GM12878 (cell line): ENCODE results near the gene YWHAG. TPM values are rescaled to one million over a fixed set of nuclear protein-coding genes. Genes with fewer than 3 reads are reported as not detected.
A peak's percentile ranks its signal among the peaks of the same experiment; 100 is the strongest.

Experiments
- ATF3 ChIP-seq: IDR thresholded peaks from 2 replicates; pipeline ENCODE4 v1.6.1; 2011; ENCODE audit warnings: low read depth, mild to moderate bottlenecking, low read length, moderate library complexity, borderline replicate concordance; ENCODE audit errors: extremely low read depth
- ATF7 ChIP-seq: fragments of 450-650 bp; IDR thresholded peaks from 2 replicates; pipeline ENCODE4 v1.6.1; 2016; ENCODE audit warnings: low read depth, mild to moderate bottlenecking
- DPF2 ChIP-seq: fragments of 450-650 bp; IDR thresholded peaks from 2 replicates; pipeline ENCODE4 v1.6.1; 2017; ENCODE audit warnings: mild to moderate bottlenecking
- EGR1 ChIP-seq, 2 experiments: IDR thresholded peaks; 1 replicate in 1 of 2; 2 replicates in 1 of 2; pipeline ENCODE4 v1.6.1; 2011 to 2012; ENCODE audit warnings: low read depth in 2 of 2, low read length in 2 of 2, borderline replicate concordance in 1 of 2, mild to moderate bottlenecking in 1 of 2, moderate library complexity in 1 of 2
- ELK1 ChIP-seq: IDR thresholded peaks from 2 replicates; pipeline ENCODE4 v1.6.1; 2012; ENCODE audit warnings: low read depth, low read length, improper control_type of control experiment
- EP300 ChIP-seq, 2 experiments: fragments of 150-350 bp in 1 of 2; IDR thresholded peaks; 2 replicates each; pipeline ENCODE4 v1.6.1; 2011 to 2012; ENCODE audit warnings: low read depth in 2 of 2, low read length in 2 of 2, borderline replicate concordance in 1 of 2, improper control_type of control experiment in 1 of 2, inconsistent platforms in 1 of 2; ENCODE audit not compliant: control insufficient read depth in 1 of 2
- GATAD2B ChIP-seq: fragments of 450-650 bp; conservative IDR thresholded peaks from 2 replicates; pipeline ENCODE4 v1.6.1; 2017; ENCODE audit warnings: low read depth, mild to moderate bottlenecking, moderate library complexity
- IKZF1 ChIP-seq: fragments of 450-650 bp; conservative IDR thresholded peaks from 2 replicates; pipeline ENCODE4 v1.6.1; 2017; ENCODE audit warnings: antibody characterized with exemption, mild to moderate bottlenecking
- NFXL1 ChIP-seq: fragments of 450-650 bp; IDR thresholded peaks from 2 replicates; pipeline ENCODE4 v1.6.1; 2017; ENCODE audit warnings: antibody characterized with exemption, mild to moderate bottlenecking, borderline replicate concordance
- PAX5 ChIP-seq: IDR thresholded peaks from 2 replicates; pipeline ENCODE4 v1.6.1; 2011; ENCODE audit warnings: low read depth, low read length, borderline replicate concordance
- REST ChIP-seq: IDR thresholded peaks from 2 replicates; pipeline ENCODE4 v1.6.1; 2012; ENCODE audit warnings: mild to moderate bottlenecking, low read depth, low read length
- SPI1 ChIP-seq: IDR thresholded peaks from 2 replicates; pipeline ENCODE4 v1.6.1; 2011; ENCODE audit warnings: low read depth, mild to moderate bottlenecking, low read length, moderate library complexity, borderline replicate concordance; ENCODE audit not compliant: insufficient read depth
- polyA plus RNA-seq, 11 experiments: library from polyadenylated mRNA; depleted of rRNA in 4 of 11; unstranded in 6 of 11; stranded (reverse) in 5 of 11; fragments of >200 nt; fragmentation: Nextera tagmentation in 4 of 11; fragmentation: Illumina TruSeq in 1 of 11; extraction: Ambion mirVana in 4 of 11; extraction: Trizol in 1 of 11; gene quantifications; 1 replicate in 1 of 11; 2 replicates in 10 of 11; pipeline versions ENCODE4 v1.2.1 to v1.2.3, GENCODE V29; 2011 to 2016; ENCODE audit warnings: inconsistent platforms in 2 of 11, missing spikeins in 2 of 11, low read depth in 1 of 11
- total RNA-seq, 4 experiments: library from RNA; depleted of rRNA in 3 of 4; stranded (reverse); fragments of >200 nt in 3 of 4; fragmentation: Illumina TruSeq in 1 of 4; extraction: Trizol in 1 of 4; gene quantifications; 2 replicates each; pipeline versions ENCODE4 v1.2.1 to v1.2.3, GENCODE V29; 2013 to 2021

Gene YWHAG
- total and polyA plus RNA-seq, 10 of the 15 experiments (the other 5 are each of a cell fraction or from before 2014, with no cell fraction given): 20.2 to 157 (median 41.3) TPM

GRCh38 chr7:76397409-76398183 lies 38.8 kb upstream of the YWHAG start (continued):
- TF ChIP-seq SPI1 (no peak), IKZF1 (peak; percentile 54), EGR1 (IDR thresholded peaks at IDR 0.05; ENCODE audit: borderline replicate concordance in 1 of 2, low read depth in 2 of 2, low read length in 2 of 2) (no peak), ELK1 (no peak), ATF3 (no peak), DPF2 (peak; percentile 57; the same call in 1 of the 2 replicates), PAX5 (peak; percentile 38; the same call in 1 of the 2 replicates), GATAD2B (0 out of 2 replicates have a peak, but pooled peaks have one; percentile 48), ATF7 (no peak), EP300 (IDR thresholded peaks at IDR 0.05; ENCODE audit: borderline replicate concordance in 1 of 2, control insufficient read depth in 1 of 2, low read depth in 2 of 2, low read length in 2 of 2) (no peak), NFXL1 (no peak), REST (no peak)
